Cardiac fibroblast (primary cell): ENCODE results near the gene XYLT1.

Source experiments
- DNase-seq, 2 donors: peaks; one replicate each; pipeline versions ENCODE4 v3.0.0 to v3.0.0-alpha.2; 2010; ENCODE audit warnings: low read depth in 2 of 2
- H3K4me3 ChIP-seq, 2 donors: replicated peaks in 1 of 2; 1 replicate in 1 of 2; 2 replicates in 1 of 2; pipeline ENCODE4 v1.5.1; 2011; ENCODE audit warnings: low read depth in 2 of 2, low read length in 2 of 2, mild to moderate bottlenecking in 2 of 2, moderate library complexity in 1 of 2
- CTCF ChIP-seq: IDR thresholded peaks from one replicate; pipeline ENCODE4 v1.5.1; 2011; ENCODE audit warnings: low read depth, mild to moderate bottlenecking, low read length, inconsistent platforms

The XYLT1 gene

GRCh38 chr16:17389384-17389783 is 81.4 kb downstream of the XYLT1 start:
- DNase-seq = peak in 1 of 2 donors; percentile 40
- no peak for TF ChIP-seq CTCF
- no peak overlapping the region for H3K4me3 ChIP-seq

GRCh38 chr16:17387256-17387655 is 83.5 kb downstream of the XYLT1 start:
- TF ChIP-seq CTCF = no peak
- no peak overlapping the region for H3K4me3 ChIP-seq
- DNase-seq = no peak

GRCh38 chr16:17386229-17386628 is 84.5 kb downstream of the XYLT1 start:
- TF ChIP-seq CTCF = no peak
- no peak for DNase-seq
- no peak overlapping the region for H3K4me3 ChIP-seq

- TF ChIP-seq CTCF = no peak
- DNase-seq = no peak
- H3K4me3 ChIP-seq = no peak overlapping the region
These were observed 86.3 kb downstream of the XYLT1 start for GRCh38 chr16:17384471-17384870.

- no peak for DNase-seq
- H3K4me3 ChIP-seq = no peak overlapping the region
- no peak for TF ChIP-seq CTCF
These were observed 87.6 kb downstream of the XYLT1 start for GRCh38 chr16:17382949-17383863.

GRCh38 chr16:17382514-17382913 is 88.2 kb downstream of the XYLT1 start:
- DNase-seq = no peak
- H3K4me3 ChIP-seq = no peak overlapping the region
- TF ChIP-seq CTCF = no peak
